Esophagus squamous epithelium (tissue), 4 donors: ENCODE measurements around the gene TAF6L.

ENCODE experiments used
- POLR2A ChIP-seq, 4 donors: fragments of 450-650 bp; IDR thresholded peaks; one replicate each; pipeline ENCODE4 v1.6.1; 2017; ENCODE audit warnings: antibody characterized with exemption in 4 of 4, mild to moderate bottlenecking in 4 of 4, moderate library complexity in 3 of 4
- TF ChIP-seq, protein P1 (sequence below), 6 experiments: fragments of 450-650 bp in 4 of 6; fragments of 200-600 bp in 2 of 6; sonication (generic) in 2 of 6; IDR thresholded peaks; one replicate each; pipeline ENCODE4 v1.5.1; 2016 to 2019; ENCODE audit warnings: antibody characterized with exemption in 6 of 6, mild to moderate bottlenecking in 4 of 6, moderate library complexity in 4 of 6

DNA sequence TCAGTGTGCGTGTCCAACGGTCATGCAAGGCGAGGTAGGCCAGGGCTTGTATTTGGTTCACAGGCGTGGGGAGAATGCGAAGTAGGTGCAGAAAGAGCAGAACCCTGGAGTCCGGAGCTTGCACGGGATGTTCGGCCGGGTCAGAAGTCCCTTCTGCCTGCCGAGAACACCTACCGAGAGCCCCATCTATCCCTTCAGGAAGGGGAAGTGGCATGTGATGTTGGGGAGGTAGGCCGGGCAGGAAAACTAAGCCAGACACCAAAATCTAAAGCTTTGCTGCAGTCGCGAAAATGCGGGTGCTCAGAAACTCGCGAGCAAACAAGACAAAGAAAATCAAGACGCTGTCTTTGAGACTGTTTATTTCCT is 435 bp upstream of the TAF6L start:
- TF ChIP-seq, protein P1, sequence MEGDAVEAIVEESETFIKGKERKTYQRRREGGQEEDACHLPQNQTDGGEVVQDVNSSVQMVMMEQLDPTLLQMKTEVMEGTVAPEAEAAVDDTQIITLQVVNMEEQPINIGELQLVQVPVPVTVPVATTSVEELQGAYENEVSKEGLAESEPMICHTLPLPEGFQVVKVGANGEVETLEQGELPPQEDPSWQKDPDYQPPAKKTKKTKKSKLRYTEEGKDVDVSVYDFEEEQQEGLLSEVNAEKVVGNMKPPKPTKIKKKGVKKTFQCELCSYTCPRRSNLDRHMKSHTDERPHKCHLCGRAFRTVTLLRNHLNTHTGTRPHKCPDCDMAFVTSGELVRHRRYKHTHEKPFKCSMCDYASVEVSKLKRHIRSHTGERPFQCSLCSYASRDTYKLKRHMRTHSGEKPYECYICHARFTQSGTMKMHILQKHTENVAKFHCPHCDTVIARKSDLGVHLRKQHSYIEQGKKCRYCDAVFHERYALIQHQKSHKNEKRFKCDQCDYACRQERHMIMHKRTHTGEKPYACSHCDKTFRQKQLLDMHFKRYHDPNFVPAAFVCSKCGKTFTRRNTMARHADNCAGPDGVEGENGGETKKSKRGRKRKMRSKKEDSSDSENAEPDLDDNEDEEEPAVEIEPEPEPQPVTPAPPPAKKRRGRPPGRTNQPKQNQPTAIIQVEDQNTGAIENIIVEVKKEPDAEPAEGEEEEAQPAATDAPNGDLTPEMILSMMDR (IDR thresholded peaks at IDR 0.05): no peak
- no peak for TF ChIP-seq POLR2A (IDR thresholded peaks at IDR 0.05)
